Measurements from ENCODE around the gene TOGARAM2.

Gene TOGARAM2

GRCh38 chr2:29000481-29000880 is 19.4 kb downstream of the TOGARAM2 start:
- no peak for DNase-seq

- no peak for DNase-seq
Measured at GRCh38 chr2:29000956-29001355, 19.9 kb downstream of the TOGARAM2 start.

DNA sequence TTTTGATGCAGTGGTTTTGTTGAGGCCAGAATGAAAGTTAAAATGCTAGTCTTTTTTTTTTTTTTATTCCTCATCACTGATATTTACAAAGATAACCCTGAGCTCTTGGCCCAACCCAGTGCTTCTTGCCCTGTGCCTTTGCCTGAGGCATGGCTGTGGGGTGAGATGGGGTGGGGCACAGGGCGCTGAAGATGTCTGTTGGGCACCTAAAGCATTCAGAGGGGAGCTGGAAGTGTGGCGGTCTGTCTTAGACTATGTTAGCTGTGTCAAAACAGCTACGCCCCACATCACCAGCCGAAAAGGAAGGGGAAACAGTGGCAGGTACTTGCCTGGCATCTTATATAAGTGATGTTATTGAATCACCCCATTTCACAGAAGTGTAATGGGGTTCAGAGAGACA is 20.7 kb downstream of the TOGARAM2 start:
- DNase-seq, result no peak

- DNase-seq, result no peak
Measured at GRCh38 chr2:29004755-29005154, 23.7 kb downstream of the TOGARAM2 start.

- no peak for DNase-seq
Measured at GRCh38 chr2:29005331-29005730, 24.2 kb downstream of the TOGARAM2 start.

- DNase-seq, result no peak
Measured at GRCh38 chr2:29006092-29006979, 25.2 kb downstream of the TOGARAM2 start.

GRCh38 chr2:29006980-29007301 is 25.8 kb downstream of the TOGARAM2 start:
- DNase-seq, result no peak

DNA sequence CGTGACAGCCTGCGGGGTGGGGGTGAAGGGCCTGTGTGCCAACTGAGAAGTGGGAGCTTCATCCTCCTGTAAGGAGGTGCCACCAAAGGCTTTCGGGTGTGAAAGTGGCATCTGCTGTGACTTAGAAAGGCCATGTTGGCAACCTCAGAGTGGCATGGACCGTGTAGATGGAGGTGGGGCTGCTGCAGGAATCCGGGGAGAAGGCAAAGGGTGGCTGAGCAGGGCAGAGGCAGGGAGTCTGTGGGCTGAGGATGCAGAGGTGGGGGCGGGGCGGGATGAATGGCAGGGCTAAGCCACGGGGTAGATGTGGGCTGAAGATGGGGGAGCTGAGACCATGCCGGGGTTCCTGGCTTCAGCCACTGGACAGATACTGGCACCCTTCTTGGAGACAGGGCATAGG is 28.2 kb downstream of the TOGARAM2 start:
- DNase-seq, result no peak

DNA sequence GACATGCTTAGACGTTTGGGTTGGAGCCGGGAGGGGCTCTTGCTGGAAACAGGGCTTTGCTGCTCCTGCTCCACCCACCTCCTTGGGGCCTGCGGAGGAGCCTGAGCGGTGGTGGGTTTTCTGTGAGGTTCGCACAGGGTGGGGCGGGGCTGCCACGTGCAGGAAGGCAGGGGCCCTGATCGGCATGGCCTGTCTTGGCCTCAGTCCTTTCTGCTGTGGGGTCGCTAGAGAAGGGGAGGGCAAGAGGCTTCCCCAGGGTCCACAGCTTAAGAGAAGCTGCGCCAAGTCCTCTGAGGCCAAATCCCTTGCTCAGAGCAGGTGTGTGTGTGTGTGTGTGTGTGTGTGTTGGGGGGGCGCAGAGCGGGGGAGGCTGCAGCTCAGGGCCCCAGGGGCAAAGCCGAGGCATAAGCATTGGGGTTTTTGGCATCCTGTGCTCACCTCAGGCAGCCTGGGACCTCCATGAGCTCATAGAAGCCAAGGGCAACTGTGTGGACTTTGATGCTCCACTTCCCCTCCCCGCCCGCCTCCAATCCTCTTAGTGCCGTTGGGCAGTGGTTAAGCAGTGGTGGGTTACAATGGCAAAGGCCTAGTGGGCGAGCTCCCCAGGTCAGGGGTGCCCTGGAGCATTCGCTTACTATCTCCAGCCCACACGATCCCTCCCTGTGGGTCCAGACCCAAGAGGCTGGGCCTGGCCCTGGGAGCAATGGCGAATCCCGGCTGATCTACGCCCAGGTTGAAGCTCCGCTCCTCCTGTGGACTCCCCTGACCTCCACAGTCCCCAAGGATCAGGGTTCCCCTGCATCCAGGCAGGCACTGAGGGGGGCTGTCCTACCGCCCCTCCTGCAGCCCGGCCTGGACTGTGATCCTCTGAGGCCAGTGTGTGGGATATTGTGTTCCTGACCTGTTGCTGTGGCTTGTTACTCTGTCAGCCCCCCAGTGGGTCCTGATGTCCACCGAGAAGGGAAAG is 28.9 kb downstream of the TOGARAM2 start:
- DNase-seq, result no peak

- no peak for DNase-seq
Measured at GRCh38 chr2:29010946-29011345, 29.8 kb downstream of the TOGARAM2 start.

GRCh38 chr2:29011418-29012060 is 30.4 kb downstream of the TOGARAM2 start:
- no peak for DNase-seq

GRCh38 chr2:29012211-29012681 is 31.1 kb downstream of the TOGARAM2 start:
- no peak for DNase-seq

DNA sequence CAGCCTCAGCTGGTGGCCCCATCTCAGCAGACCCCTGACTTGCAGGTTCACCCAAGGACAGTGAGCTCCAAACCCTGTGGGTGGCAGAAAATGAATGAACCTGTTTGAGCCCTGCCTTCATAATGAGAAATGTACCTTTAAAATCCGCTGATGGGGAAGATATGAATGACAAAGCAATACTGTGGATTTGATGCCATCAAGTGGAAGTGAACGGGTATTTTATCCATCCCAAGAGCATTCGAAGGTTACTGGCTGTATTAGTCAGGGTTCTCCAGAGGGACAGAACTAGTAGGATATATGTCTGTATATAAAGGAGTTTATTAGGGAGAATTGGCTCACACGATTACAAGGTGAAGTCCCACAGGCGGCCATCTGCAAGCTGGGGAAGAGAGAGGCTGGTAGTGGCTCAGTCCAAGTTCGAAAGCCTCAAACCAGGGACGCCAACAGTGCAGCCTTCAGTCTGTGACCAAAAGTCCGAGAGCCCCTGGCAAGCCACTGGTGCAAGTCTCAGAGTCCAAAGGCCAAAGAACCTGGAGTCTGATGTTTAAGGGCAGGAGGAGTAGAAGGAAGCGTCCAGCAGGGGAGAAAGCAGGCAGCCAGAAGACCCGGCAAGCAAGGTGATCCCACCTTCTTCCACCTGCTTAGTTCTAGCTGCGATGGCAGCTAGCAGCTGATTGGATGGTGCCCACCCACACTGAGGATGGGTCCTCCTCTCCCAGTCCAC is 32.1 kb downstream of the TOGARAM2 start:
- DNase-seq, result no peak

GRCh38 chr2:29014331-29014730 is 33.2 kb downstream of the TOGARAM2 start:
- no peak for DNase-seq

DNA sequence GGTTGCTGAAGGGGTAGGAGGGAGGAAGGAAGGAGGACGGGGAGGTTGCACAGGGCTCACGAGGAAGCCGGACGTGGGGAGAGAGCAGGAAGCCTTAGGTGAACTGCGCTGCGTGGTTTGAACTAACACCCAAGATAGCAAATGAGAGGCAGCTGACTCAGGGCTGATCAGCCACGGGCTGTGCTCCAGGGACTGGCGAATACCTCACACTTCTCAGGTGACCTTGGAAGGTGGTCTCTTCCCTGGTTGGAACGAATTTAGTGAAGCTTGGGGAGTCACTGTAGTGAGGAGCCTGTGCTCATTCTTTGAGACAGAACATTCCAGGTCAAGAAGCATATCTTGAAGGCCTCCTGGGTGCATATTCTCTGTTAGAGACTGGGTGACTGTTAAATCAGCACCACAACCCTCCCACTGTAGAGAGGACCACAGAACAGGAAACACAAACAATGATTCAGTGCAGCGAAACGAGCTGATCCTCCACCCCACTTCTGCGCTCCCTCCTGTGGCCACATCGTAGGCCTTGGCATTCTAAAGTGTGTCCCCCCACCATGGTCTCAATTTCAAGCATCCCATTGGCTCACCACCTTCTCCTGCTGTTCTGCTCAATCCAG is 33.8 kb downstream of the TOGARAM2 start:
- no peak for DNase-seq

GRCh38 chr2:29015701-29016470 is 34.8 kb downstream of the TOGARAM2 start:
- DNase-seq, result no peak

GRCh38 chr2:29016504-29016903 is 35.4 kb downstream of the TOGARAM2 start:
- no peak for DNase-seq

- no peak for DNase-seq
Measured at GRCh38 chr2:29017716-29018435, 36.8 kb downstream of the TOGARAM2 start.

DNA sequence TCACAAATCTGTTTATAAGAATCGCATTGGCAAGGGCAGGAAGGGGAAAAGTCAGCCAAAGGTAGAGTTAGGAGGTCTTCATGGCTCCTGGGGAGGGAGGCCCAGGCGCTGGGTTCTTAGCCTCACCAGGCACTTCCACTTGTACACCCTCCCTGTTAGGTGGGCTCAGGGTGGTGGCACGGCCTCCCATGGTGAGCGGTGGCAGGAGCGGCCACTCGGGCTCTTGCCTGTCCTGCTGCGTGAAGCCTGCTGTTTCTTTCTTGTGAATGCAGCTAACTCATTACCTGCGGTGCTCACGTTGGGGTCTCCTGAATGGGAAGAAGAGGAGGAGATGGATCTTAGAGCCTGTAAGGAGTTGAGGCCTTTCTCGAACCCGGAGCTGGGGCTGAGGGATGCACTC is 40.8 kb downstream of the TOGARAM2 start:
- DNase-seq, result no peak

DNA sequence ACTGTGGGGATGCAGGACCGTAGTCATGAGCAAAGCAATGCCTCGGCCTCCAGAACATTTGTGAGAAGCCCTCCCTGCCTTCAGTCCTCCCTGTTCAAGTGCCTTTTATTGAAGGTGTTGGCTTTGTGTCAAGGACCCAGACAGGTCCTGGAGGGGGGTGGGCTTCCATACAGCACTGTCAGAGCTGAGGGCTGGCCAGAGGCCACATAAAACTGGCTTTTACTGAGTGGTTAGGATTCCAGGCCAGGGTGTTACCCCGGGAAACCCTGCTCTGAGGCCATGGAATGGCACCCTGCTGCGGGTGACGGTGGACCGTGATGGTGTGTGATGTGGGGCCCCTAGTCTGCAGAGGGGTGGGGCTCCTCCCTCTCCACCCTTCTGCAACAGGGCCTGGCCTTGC is 41.6 kb downstream of the TOGARAM2 start:
- no peak for DNase-seq

Measured in hippocampal formation (tissue), 2 donors.